Measurements from ENCODE around the gene LRBA.

The LRBA gene

DNA sequence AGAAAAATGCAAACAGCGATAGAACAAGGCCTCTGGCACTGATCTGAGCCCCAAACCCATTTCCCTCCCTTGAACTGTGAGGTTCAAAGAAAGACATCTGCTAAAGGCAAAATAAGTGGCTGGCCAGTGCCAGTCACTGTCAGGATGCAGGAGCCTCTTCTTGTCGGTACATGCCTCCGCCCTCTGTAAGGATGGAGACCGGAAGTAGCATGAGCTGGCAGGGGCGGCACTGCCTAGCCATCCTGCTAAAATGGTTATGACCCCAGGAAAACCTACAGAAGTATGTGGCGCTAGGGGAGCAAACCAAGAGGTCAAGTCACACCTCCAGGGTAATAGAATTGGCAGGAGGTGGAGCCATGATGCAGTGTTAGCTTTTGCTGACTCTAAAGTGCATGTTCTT is 756.5 kb downstream of the LRBA start:
- no peak for DNase-seq (ENCODE audit: low spot score)
- in situ Hi-C loops (cut with MboI; ENCODE audit: low sequenced_read_pairs, unreplicated experiment): no loop called here
- TF ChIP-seq, protein P1, sequence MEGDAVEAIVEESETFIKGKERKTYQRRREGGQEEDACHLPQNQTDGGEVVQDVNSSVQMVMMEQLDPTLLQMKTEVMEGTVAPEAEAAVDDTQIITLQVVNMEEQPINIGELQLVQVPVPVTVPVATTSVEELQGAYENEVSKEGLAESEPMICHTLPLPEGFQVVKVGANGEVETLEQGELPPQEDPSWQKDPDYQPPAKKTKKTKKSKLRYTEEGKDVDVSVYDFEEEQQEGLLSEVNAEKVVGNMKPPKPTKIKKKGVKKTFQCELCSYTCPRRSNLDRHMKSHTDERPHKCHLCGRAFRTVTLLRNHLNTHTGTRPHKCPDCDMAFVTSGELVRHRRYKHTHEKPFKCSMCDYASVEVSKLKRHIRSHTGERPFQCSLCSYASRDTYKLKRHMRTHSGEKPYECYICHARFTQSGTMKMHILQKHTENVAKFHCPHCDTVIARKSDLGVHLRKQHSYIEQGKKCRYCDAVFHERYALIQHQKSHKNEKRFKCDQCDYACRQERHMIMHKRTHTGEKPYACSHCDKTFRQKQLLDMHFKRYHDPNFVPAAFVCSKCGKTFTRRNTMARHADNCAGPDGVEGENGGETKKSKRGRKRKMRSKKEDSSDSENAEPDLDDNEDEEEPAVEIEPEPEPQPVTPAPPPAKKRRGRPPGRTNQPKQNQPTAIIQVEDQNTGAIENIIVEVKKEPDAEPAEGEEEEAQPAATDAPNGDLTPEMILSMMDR (IDR thresholded peaks at IDR 0.05; ENCODE audit: borderline replicate concordance, control extremely low read depth, extremely low read depth, insufficient read depth, missing control alignments): no peak

DNA sequence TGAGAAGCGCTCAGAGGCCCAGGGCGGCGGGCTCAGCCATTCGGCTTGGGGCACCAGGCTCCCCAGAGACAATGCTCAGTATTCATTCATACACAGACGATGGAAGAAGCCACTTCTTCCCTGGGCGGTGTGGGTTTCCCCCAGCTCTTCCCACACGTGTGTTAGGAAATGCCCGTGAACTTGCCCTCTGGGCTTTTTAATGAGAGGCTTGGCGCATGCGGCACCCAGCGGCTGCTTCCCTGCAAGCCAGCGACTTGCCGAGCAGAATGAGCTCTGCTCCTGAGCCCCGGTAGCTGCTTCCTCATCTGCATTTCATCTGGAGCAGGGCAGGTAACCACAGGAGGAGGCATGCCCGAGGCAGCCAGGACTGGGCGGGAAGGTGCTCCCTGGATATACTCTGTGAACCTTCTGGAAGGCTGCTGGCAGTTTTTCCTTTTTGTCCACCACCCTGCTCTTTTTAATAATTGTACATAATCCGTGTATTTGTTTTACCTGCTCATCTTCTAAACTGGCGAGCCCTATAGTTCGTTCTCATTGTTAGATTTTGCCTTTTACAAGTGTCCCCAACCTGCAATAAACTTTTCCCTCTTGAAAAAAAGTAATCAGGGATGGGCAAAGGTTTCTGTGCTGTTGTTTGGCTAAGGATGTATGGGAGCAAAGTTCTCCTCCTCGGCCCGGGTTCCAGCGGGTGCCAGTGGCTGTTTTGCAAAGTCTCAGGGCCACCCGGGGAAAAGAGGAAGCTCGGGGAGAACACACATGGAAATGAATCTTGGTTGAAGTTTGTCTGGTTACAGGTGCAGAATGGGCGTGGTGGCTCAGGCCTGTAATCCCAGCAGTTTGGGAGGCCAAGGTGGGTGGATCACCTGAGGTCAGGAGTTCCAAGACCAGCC is 758.0 kb downstream of the LRBA start:
- TF ChIP-seq, protein P1 (IDR thresholded peaks at IDR 0.05; ENCODE audit: borderline replicate concordance, control extremely low read depth, extremely low read depth, insufficient read depth, missing control alignments): no peak
- DNase-seq (ENCODE audit: low spot score): no peak
- in situ Hi-C loops (cut with MboI; ENCODE audit: low sequenced_read_pairs, unreplicated experiment): no loop called here

DNA sequence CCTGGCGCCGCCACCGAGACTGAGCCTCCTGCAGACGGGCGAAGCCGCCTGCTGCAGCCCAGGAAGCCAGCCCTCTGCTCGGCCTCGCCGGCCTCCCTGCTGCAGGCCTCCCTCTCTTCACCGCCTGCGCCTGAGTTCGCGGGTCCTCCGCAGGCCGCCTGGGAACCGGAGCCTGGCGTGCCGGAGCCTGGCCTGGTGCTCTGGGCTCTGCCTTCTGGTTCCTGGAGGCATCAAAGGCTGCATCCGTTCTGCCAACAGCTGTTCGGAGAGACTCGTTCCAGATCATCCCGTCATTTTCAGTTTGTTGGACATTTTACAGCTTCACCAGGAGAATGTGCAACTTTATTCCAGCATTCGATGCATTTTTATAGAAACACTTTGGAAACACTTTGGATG is 758.9 kb downstream of the LRBA start:
- in situ Hi-C loops (cut with MboI; ENCODE audit: low sequenced_read_pairs, unreplicated experiment): no loop called here

DNA sequence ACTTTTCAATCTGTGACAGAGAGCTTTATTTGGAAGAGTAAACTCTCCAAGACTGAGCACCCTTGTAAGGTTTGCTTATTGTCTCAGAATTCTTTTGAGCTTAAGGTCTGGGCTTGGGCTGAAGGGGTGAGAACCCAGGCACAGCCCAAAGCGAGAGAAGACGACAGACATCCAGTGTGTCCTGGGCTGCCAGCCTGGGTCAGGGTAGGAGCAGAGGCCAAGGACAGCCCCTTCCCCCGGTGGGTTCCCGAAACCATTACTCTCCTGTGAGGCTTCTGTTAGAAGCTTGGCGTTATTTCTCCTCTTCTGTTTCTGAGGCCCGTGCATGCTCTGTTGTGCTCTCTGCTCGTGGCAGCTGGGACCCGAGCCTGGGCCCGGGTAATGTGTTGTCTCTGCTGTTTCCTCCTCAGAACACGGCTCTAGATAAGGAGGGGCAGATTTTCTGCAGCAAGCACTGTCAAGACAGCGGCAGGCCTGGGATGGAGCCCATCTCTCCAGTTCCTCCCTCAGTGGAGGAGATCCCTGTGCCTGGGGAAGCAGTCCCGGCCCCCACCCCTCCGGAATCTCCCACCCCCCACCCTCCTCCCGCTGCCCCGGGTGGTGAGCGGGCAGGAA is 759.4 kb downstream of the LRBA start:
- no peak for DNase-seq (ENCODE audit: low spot score)
- TF ChIP-seq, protein P1 (IDR thresholded peaks at IDR 0.05; ENCODE audit: borderline replicate concordance, control extremely low read depth, extremely low read depth, insufficient read depth, missing control alignments): no peak
- in situ Hi-C loops (cut with MboI; ENCODE audit: low sequenced_read_pairs, unreplicated experiment): no loop called here

More for the DNA sequence above, 758.9 kb downstream of the LRBA start:
- DNase-seq (ENCODE audit: low spot score): no peak
- TF ChIP-seq, protein P1 (IDR thresholded peaks at IDR 0.05; ENCODE audit: borderline replicate concordance, control extremely low read depth, extremely low read depth, insufficient read depth, missing control alignments): no peak

DNA sequence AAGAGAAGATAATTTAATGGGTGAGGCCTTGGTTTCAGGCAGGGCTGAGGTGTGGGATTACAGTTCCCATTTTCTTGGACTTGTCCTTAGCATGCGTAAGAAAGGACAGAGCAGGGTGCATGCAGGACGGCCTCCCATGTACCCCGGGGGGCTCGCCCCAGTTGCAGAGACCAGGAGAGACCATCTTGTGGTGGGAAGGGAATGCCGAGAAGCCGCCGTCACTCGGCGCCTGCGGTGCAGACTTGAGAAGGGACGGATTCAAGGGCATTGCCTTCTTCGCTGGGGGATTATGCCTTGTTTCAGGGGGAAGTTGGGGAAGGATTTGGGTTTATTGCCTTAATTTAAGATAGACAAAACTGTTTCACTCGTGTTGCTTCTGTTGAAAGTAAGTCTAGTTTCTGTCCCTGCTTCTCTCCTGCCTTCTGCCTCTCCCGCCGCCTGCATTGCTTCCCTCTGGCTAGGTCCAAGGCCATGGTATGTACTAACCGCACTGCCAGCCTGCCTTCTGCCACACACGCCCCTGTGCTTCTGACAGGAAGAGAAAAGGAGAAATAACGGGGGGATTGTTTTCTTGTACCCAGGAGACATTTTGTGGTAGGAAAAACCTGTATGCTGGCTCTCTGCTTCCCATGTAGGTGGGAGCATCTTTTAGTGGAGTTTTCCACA is 761.0 kb downstream of the LRBA start:
- in situ Hi-C loops (cut with MboI; ENCODE audit: low sequenced_read_pairs, unreplicated experiment): no loop called here
- no peak for DNase-seq (ENCODE audit: low spot score)
- TF ChIP-seq, protein P1 (IDR thresholded peaks at IDR 0.05; ENCODE audit: borderline replicate concordance, control extremely low read depth, extremely low read depth, insufficient read depth, missing control alignments): no peak

DNA sequence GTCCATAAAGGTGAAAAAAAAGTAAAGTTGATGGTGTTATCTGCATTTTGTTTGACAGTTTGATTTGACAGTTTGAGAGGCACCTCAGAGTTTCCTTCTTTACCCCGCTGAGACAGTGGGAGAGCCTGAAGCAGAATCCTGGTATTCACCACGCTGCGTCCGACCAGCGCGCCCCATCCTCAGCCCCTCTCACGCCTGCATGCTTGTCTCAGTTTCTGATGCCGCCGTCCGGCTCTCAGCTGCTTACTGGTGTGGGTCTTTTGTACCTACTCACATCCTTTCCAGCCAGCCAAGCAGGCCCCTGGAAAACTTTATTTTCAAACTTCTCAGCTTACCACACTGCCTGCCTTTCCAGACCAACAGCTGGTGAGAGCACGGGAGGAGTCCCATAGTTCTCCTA is 761.7 kb downstream of the LRBA start:
- TF ChIP-seq, protein P1 (IDR thresholded peaks at IDR 0.05; ENCODE audit: borderline replicate concordance, control extremely low read depth, extremely low read depth, insufficient read depth, missing control alignments): no peak
- no peak for DNase-seq (ENCODE audit: low spot score)
- in situ Hi-C loops (cut with MboI; ENCODE audit: low sequenced_read_pairs, unreplicated experiment): no loop called here
